Tibial artery (tissue), 4 donors: Measurements from ENCODE around the gene MDM4.

Source experiments
- DNase-seq, 2 donors: peaks; one replicate each; pipeline ENCODE4 v3.0.0-alpha.2; 2019
- H3K27ac ChIP-seq, 2 donors: fragments of 200-600 bp; sonication (generic) in 1 of 2; 1 replicate in 1 of 2; 2 replicates in 1 of 2; pipeline ENCODE4 v1.5.1; 2018 to 2019; ENCODE audit warnings: mild to moderate bottlenecking in 1 of 2
- H3K27me3 ChIP-seq, 2 donors: fragments of 200-600 bp; sonication (generic) in 1 of 2; one replicate each; pipeline versions ENCODE4 v1.5.1 to v1.6.0; 2016 to 2019
- H3K36me3 ChIP-seq, 3 donors: fragments of 200-600 bp; sonication (generic) in 2 of 3; one replicate each; pipeline ENCODE4 v1.5.1; 2016 to 2019; ENCODE audit warnings: mild to moderate bottlenecking in 2 of 3
- H3K4me1 ChIP-seq, 4 donors: fragments of 200-600 bp; sonication (generic) in 2 of 4; 1 replicate in 3 of 4; 2 replicates in 1 of 4; pipeline ENCODE4 v1.5.1; 2016 to 2019
- H3K4me3 ChIP-seq, 2 donors: fragments of 200-600 bp; sonication (generic) in 1 of 2; 1 replicate in 1 of 2; 2 replicates in 1 of 2; pipeline ENCODE4 v1.5.1; 2018 to 2019; ENCODE audit warnings: mild to moderate bottlenecking in 2 of 2
- H3K9me3 ChIP-seq, 3 donors: fragments of 200-600 bp; sonication (generic) in 1 of 3; one replicate each; pipeline ENCODE4 v1.5.1; 2016 to 2019
- intact Hi-C: fragments of 100-400 bp; cut with DNase I; formaldehyde crosslinking; loops from one replicate; pipeline ENCODE4 v1.15.0; 2023; ENCODE audit warnings: low total_unique reads
- TF ChIP-seq, protein P1 (sequence below), 2 experiments: fragments of 200-600 bp in 1 of 2; fragments of 450-650 bp in 1 of 2; IDR thresholded peaks; one replicate each; pipeline ENCODE4 v1.5.1; 2017 to 2019; ENCODE audit warnings: antibody characterized with exemption in 2 of 2, mild to moderate bottlenecking in 1 of 2, moderate library complexity in 1 of 2

MDM4 gene

DNA sequence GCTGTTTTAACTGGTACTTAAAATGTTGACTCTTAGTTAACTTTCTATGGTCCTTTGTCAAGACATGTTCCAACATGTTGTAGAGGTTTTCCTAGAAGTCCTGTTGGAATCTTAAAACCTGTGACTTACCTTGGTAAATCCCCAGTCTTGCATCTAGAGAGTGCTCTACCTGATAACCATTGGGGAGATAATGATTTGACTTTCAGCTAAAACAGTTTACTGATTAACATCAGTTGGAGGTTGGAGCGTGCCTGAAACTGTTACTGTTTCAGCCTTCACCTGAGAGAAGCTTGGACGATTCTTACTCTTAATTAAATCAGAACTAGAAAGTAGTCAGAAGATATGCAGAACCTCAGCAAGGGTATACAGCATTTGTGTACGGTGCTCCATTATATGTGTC, 8.8 kb downstream of the MDM4 start:
- TF ChIP-seq, protein P1, sequence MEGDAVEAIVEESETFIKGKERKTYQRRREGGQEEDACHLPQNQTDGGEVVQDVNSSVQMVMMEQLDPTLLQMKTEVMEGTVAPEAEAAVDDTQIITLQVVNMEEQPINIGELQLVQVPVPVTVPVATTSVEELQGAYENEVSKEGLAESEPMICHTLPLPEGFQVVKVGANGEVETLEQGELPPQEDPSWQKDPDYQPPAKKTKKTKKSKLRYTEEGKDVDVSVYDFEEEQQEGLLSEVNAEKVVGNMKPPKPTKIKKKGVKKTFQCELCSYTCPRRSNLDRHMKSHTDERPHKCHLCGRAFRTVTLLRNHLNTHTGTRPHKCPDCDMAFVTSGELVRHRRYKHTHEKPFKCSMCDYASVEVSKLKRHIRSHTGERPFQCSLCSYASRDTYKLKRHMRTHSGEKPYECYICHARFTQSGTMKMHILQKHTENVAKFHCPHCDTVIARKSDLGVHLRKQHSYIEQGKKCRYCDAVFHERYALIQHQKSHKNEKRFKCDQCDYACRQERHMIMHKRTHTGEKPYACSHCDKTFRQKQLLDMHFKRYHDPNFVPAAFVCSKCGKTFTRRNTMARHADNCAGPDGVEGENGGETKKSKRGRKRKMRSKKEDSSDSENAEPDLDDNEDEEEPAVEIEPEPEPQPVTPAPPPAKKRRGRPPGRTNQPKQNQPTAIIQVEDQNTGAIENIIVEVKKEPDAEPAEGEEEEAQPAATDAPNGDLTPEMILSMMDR (IDR thresholded peaks at IDR 0.05) = no peak
- H3K9me3 ChIP-seq = no peaks in the 10 kb centered on the region
- H3K27ac ChIP-seq = no peak overlapping the region
- no peak overlapping the region for H3K4me3 ChIP-seq
- no peak for DNase-seq
- H3K4me1 ChIP-seq = peaks cover 0 to 15% (median 6%) of the 10 kb centered on the region in 4 donors
- H3K36me3 ChIP-seq = peaks cover 44 to 52% (median 47%) of the 10 kb centered on the region in 3 donors
- intact Hi-C loops = no loop called here
- H3K27me3 ChIP-seq = no peaks in the 10 kb centered on the region

DNA sequence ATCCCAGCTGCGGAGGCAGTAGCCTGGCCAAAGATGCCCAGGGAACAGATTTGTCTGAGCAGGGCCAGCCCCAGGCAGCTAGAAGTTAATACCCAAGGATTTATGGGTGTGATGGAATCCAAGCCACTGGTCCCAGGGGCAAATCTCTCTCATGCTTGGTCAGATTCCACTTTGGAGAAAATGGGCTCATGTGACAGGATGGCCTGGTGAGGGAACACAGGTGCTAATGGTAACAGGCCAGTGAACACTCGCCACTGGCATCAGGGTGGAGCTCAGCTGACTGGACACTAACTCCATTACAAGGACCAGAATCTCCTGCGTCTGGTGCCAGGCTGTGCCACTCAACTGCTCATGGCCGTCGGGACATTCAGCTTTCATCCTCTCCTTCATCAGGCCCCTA, 12.0 kb downstream of the MDM4 start:
- Histone ChIP-seq H3K9me3 (no peaks in the 10 kb centered on the region), H3K4me1 (no peaks in the 10 kb centered on the region), H3K36me3 (peaks cover 76 to 84% (median 78%) of the 10 kb centered on the region in 3 donors), H3K4me3 (no peak overlapping the region), H3K27me3 (no peaks in the 10 kb centered on the region), H3K27ac (no peak overlapping the region)
- no peak for DNase-seq
- intact Hi-C loops = no loop called here
- TF ChIP-seq, protein P1 (IDR thresholded peaks at IDR 0.05) = no peak

DNA sequence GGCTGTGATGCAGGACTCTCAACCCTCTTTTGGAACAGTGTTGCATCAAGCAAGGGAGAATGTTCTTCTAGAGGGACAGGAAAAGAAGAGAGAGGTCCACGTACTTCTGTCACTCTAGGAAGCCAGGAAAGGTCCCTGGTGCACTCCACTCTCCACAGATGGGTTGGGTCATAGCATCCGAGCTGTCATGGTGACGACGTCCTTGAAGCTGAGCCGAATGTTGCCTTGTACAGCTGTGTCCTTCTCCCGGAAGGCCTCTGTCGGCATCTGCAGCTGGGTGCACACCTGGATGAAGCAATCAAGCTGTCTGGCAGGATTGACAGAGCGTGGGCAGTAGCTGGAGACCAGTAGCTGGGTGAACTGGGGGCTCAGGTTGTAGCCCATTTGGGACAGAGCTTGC, 12.5 kb downstream of the MDM4 start:
- no peak overlapping the region for H3K4me3 ChIP-seq
- H3K9me3 ChIP-seq = no peaks in the 10 kb centered on the region
- no peak for DNase-seq
- H3K27me3 ChIP-seq = no peaks in the 10 kb centered on the region
- intact Hi-C loops = no loop called here
- TF ChIP-seq, protein P1 (IDR thresholded peaks at IDR 0.05) = no peak
- H3K4me1 ChIP-seq = no peaks in the 10 kb centered on the region
- peaks cover 78 to 84% (median 80%) of the 10 kb centered on the region in 3 donors for H3K36me3 ChIP-seq
- H3K27ac ChIP-seq = no peak overlapping the region

DNA sequence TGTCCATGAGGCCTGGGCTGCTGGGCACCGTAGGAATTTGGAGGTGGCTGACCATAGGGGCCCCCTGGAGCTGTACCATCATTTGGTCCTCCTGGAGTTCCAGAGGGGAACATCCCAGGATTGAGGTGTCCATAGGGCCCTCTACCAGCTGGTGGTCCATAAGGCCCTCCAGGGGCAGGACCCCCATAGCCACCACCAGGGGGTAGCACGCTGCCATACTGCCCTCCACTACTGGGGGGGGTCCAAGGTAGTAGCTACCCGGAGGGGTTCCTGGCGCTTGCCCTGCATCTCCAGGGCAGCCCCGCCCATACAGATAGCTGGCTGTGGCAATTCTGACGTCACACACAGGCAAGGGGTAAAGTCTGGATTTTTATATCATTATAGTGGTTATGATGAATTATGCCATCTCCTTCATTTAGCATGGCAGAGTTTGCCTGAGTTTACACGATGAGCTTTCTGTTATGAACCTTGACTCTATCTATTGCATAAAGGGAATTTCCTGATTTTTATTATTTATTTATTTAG, 13.2 kb downstream of the MDM4 start:
- H3K4me3 ChIP-seq = no peak overlapping the region
- DNase-seq = no peak
- H3K9me3 ChIP-seq = no peaks in the 10 kb centered on the region
- peaks cover 78 to 85% (median 84%) of the 10 kb centered on the region in 3 donors for H3K36me3 ChIP-seq
- H3K27me3 ChIP-seq = no peaks in the 10 kb centered on the region
- H3K27ac ChIP-seq = no peak overlapping the region
- TF ChIP-seq, protein P1 (IDR thresholded peaks at IDR 0.05) = no peak
- intact Hi-C loops = no loop called here
- no peaks in the 10 kb centered on the region for H3K4me1 ChIP-seq

DNA sequence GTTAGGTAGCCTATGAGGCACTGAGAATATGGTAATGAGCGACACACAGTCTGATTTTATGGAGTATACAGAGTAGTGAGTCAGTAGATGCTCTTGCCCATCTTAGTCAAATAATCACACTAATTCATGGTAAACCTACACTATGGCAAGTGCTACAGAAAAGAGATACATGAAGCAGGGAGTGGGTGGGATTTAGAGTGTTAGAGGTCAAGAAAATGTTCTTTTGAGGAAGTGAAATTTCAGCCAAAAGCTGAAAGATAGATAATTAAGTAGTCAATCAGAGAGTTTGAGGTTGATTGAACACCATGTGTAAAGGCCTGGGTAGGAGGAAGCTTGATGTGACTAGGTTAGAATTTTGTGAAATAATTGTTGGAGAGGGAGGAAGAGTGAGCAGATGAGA, 14.7 kb downstream of the MDM4 start:
- Histone ChIP-seq H3K27me3 (no peaks in the 10 kb centered on the region), H3K4me1 (no peaks in the 10 kb centered on the region), H3K9me3 (no peaks in the 10 kb centered on the region), H3K36me3 (peaks cover 77 to 95% (median 88%) of the 10 kb centered on the region in 3 donors), H3K27ac (no peak overlapping the region), H3K4me3 (no peak overlapping the region)
- intact Hi-C loops = no loop called here
- DNase-seq = no peak
- TF ChIP-seq, protein P1 (IDR thresholded peaks at IDR 0.05) = no peak

DNA sequence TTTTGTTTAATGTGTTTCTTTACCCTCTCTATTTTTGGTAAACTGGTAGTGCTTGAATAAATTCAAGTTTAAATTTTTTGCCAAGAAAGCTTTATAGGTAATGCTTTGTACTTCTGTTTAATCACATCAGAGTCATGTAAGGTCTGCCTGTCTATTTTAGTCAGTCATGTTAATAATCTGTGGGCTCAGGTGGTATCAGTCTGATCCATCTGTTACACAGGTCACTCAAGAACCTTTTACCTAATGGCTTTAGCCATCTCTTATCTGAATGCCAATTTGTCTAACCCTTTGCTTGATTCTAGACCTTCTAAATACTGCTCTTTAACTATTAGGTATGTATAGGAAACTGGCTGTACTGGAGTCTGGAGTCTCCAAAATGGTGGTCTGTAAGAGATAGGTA, 16.6 kb downstream of the MDM4 start:
- no peak overlapping the region for H3K4me3 ChIP-seq
- no peaks in the 10 kb centered on the region for H3K4me1 ChIP-seq
- TF ChIP-seq, protein P1 (IDR thresholded peaks at IDR 0.05) = no peak
- peaks cover 69 to 89% (median 79%) of the 10 kb centered on the region in 3 donors for H3K36me3 ChIP-seq
- intact Hi-C loops = no loop called here
- H3K9me3 ChIP-seq = no peaks in the 10 kb centered on the region
- H3K27ac ChIP-seq = no peak overlapping the region
- no peaks in the 10 kb centered on the region for H3K27me3 ChIP-seq
- DNase-seq = no peak
